Head of caudate nucleus (tissue), 42 donors: Measurements from ENCODE around the gene CPSF7.

Experiments
- DNase-seq, 42 donors: peaks; one replicate each; pipeline versions ENCODE4 v3.0.0 to v3.0.0-alpha.2; 2020 to 2021; ENCODE audit warnings: mixed read lengths in 7 of 42
- intact Hi-C: fragments of 100-400 bp; cut with DNase I; formaldehyde crosslinking; loops from one replicate; pipeline ENCODE4 v1.15.0; 2022

The CPSF7 gene

DNA sequence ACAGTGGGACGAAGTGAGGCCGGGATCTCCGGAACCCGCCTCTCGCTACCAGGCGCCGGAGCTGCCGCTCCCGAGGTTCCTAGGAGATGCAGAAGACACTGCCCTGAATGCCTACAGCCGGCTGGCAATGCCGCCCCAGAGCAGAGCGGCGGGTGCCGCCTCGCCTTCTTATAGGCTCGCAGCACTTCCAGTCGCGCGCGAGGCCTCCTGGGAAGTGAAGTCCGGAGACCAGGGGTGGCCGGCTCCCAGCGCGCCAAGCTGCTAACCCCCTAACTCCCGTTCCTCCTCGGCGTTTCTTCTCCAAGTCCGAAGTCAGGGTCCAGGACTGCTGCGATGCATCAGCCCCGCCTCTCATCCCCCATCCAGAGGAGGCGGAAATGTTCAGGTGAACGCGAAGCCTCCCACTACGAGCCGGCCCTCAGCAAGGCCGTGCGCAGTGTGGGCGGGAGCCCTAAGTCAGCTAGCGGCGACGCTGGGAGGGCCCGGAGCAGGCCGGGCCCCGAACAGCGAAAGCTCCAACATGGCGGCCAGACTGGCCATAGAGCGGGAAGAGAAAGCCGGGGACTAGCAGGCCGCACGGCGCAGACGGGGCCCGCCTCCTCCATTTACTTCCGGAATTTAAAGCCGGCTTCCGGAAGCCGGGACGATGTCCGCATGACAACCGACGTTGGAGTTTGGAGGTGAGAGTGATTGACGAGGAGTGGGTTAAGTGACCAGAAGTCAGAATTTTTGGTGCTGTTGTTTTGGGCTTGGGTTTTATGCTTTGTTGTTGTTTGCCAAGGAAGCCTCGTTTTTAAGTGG, 67.8 kb downstream of the CPSF7 start, which contains the start of the genes CYB561A3 and TMEM138:
TSS of gene CYB561A3 (minus strand) at position 142 of the 801 bp plus-strand sequence. CDS start 5,169 bp downstream, outside the sequence.
TSS of gene TMEM138 (plus strand) at position 634 of the 801 bp plus-strand sequence. CDS start 2,017 bp downstream, outside the sequence.
- intact Hi-C loops, result loop anchor here (1.0 kb wide), 1 partner anchor 29 kb away; the partner anchor contains the start of genes DDB1 and TKFC

DNA sequence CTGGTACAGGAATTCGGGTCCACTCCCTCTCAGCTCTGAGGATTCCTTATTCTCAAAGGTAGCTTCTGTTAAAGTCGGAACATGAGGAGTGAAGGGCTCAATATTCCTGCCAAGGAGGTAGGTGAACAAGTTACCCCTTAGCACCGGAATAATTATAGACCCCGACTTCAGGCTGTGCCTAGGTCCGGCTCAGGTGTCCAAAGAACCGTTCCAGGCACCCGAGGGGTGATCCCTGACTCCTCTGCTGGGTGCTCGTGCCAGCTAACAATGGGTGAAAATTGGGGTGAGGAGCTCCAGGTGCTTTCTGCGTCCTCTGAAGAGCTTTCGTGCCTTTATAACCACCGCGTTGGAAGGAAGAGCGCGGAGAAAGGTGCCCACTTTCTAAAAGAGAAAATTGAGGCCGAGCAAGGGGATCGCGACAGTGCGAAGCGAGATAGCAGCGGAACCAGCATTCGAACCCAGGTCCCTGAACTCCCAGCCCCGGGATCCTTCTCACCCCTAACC, 68.5 kb downstream of the CPSF7 start:
- intact Hi-C loops, result no loop called here

More for the DNA sequence above, 67.8 kb downstream of the CPSF7 start, which contains the start of the genes CYB561A3 and TMEM138:
- DNase-seq, result peak; percentile 88 to 98 (median 94)

DNA sequence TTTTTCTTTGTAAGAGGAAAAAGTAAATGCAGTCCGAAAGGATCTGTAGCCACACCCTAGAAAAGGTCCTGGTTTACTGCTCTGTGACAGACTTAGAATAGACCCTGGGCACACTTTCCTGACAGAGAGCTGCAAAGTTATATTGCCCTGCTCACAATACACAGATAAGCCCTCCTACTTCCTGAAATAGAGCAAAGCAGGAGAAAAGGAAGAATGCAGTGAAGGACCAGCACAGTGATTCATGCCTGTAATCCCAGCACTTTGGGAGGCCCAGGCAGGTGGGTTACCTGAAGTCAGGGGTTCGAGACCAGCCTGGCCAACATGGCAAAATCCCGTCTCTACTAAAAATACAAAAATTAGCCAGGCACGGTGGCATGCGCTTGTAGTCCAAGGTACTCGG, 70.3 kb downstream of the CPSF7 start:
- DNase-seq, result no peak
- intact Hi-C loops, result no loop called here

More for the DNA sequence above, 68.5 kb downstream of the CPSF7 start:
- DNase-seq, result peak in 2 of 42 donors; percentile 11 to 42

DNA sequence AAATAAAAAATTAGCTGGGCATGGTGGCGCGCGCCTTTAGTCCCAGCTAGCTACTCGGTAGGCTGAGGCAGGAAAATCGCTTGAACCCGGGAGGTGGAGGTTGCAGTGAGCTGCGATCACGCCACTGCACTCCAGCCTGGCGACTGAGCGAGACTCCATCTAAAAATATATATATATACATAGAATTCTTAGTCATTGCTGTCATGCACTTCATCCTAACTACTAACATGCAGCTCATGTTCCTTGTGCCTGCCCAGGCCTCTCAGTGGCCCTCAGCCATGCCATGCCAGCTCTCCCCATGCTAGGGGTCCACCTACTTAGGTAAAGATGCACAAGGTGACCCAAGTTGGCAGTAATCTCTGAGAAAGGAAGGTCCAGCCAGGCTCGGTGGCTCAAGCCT, 71.2 kb downstream of the CPSF7 start:
- intact Hi-C loops, result no loop called here
- DNase-seq, result no peak

DNA sequence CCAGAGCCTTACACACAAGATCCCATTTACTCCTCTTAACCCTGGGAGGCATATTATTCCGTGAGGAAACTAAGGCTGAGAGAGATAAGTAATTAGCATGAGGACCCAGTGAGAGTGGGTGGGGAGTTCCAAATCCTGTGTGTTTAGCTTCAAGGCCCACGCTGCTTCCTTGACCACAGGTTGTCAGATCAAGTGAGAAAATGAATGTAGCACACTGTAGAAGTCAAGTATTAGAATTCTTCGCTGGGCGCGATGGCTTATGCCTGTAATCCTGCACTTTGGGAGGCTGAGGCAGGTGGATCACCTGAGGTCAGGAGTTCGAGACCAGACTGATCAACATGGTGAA, 71.9 kb downstream of the CPSF7 start:
- intact Hi-C loops, result no loop called here
- DNase-seq, result no peak

- intact Hi-C loops, result no loop called here
- DNase-seq, result peak in 7 of 42 donors; percentile 9 to 46 (median 32)
These were observed 72.4 kb downstream of the CPSF7 start for GRCh38 chr11:61357233-61357893.

GRCh38 chr11:61356706-61357105, 73.1 kb downstream of the CPSF7 start:
- DNase-seq, result no peak
- intact Hi-C loops, result no loop called here

DNA sequence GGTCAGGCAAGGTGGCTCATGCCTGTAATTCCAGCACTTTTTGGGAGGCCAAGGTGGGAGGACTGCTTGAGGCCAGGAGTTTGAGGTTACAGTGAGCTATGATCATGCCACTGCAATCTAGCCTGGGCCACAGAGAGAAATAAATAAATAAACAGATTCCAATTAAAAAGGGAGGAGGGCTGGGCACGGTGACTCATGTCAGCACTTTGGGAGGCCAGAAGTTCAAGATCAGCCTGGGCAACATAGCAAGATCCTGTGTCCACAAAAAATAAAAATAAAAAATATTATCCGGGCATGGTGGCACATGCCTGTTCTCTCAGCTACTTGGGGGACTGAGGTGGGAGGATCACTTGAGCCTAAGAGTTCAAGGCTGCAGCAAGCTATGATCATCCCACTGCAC, 75.6 kb downstream of the CPSF7 start:
- DNase-seq, result no peak
- intact Hi-C loops, result no loop called here

DNA sequence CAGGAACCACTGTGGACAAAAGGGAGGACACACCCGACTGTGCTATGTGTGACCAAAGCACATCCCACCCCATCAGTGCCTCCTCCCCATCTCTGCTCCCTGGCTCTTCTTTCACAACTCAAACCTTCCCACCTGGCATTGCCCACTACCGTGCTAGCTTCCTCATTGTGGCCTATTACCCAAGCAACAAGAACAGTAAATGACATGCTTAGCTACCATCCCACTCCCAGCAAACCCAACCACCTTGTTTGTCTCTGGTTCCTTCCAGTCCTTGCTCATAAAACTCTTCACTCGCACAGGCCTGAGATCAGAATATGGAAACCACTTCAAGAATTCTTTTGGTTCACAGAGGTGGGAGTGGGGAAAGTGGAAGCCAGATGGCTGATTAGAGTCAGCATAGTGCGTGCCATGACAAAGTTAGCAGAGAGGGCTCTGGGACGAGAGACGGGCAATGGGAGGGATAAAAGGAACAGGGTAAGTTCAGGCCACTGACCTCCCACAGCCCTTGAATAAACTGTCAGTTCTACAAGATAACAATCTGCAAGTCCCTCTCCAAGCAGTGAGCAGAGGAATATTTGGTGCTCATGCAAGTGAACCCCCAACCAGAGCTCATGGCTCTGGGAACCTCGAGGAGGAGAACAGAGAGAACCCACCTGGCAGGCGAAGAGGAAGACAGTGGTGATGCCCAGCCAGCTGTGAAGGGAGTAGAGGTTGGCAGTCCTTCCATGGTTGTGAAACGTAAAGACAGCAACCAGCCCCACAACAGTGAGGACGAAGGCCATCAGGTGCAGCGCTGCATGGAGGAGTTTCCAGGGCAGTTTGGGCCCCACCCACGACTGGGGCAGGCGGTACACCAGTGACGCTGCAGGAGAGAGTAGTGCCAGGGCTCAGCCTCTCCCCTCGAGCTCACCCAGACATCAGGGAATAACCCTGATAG, 76.4 kb downstream of the CPSF7 start:
- intact Hi-C loops, result no loop called here
- DNase-seq, result no peak
